GM12892 (cell line): ENCODE measurements around the gene STK33.

Experiments
- DNase-seq: peaks from one replicate; pipeline ENCODE4 v3.0.0; 2011; ENCODE audit not compliant: insufficient read length
- FAIRE-seq: peaks from 2 replicates; lab custom pipeline; 2011; peaks lifted over from hg19 to GRCh38; lab: Jason Lieb, UNC
- POLR2A ChIP-seq: IDR thresholded peaks from 2 replicates; pipeline ENCODE4 v1.6.1; 2011; ENCODE audit warnings: low read depth, low read length, control low read depth
- POLR2AphosphoS5 ChIP-seq: IDR thresholded peaks from 2 replicates; pipeline ENCODE4 v1.6.1; 2011; ENCODE audit warnings: low read depth, low read length, control low read depth
- TAF1 ChIP-seq: IDR thresholded peaks from 2 replicates; pipeline ENCODE4 v1.6.1; 2011; ENCODE audit warnings: low read depth, mild to moderate bottlenecking, control low read depth, low read length, borderline replicate concordance

Gene STK33

GRCh38 chr11:8375460-8375859 lies 218.6 kb downstream of the STK33 start:
- FAIRE-seq (no peak), DNase-seq (no peak)
- TF ChIP-seq POLR2AphosphoS5 (no peak), POLR2A (no peak), TAF1 (no peak)

GRCh38 chr11:8374716-8375115 lies 219.3 kb downstream of the STK33 start:
- DNase-seq (no peak), FAIRE-seq (no peak)
- TF ChIP-seq TAF1 (no peak), POLR2AphosphoS5 (no peak), POLR2A (no peak)

GRCh38 chr11:8373519-8374432 lies 220.3 kb downstream of the STK33 start:
- TF ChIP-seq POLR2AphosphoS5 (no peak), POLR2A (no peak), TAF1 (no peak)
- FAIRE-seq, result no peak
- no peak for DNase-seq

- FAIRE-seq (no peak), DNase-seq (no peak)
- TF ChIP-seq POLR2A, result no peak
- no peak for TF ChIP-seq TAF1
- TF ChIP-seq POLR2AphosphoS5, result no peak
Observed at GRCh38 chr11:8372641-8373381, 221.2 kb downstream of the STK33 start.

- no peak for FAIRE-seq
- DNase-seq, result no peak
- no peak for TF ChIP-seq TAF1
- TF ChIP-seq POLR2A, result no peak
- TF ChIP-seq POLR2AphosphoS5, result no peak
Observed at GRCh38 chr11:8371516-8371884, 222.5 kb downstream of the STK33 start.

GRCh38 chr11:8370812-8371515 lies 223.1 kb downstream of the STK33 start:
- DNase-seq (no peak), FAIRE-seq (no peak)

GRCh38 chr11:8369592-8370205 lies 224.3 kb downstream of the STK33 start:
- DNase-seq (no peak), FAIRE-seq (no peak)
- TF ChIP-seq TAF1 (no peak), POLR2A (no peak), POLR2AphosphoS5 (no peak)

More at GRCh38 chr11:8370812-8371515, 223.1 kb downstream of the STK33 start:
- no peak for TF ChIP-seq TAF1
- TF ChIP-seq POLR2AphosphoS5, result no peak
- no peak for TF ChIP-seq POLR2A

- TF ChIP-seq TAF1 (no peak), POLR2AphosphoS5 (no peak), POLR2A (no peak)
- no peak for DNase-seq
- FAIRE-seq, result no peak
Observed at GRCh38 chr11:8368772-8369171, 225.3 kb downstream of the STK33 start.

GRCh38 chr11:8368194-8368593 lies 225.8 kb downstream of the STK33 start:
- TF ChIP-seq POLR2A, result no peak
- no peak for TF ChIP-seq POLR2AphosphoS5
- TF ChIP-seq TAF1, result no peak
- FAIRE-seq, result no peak
- DNase-seq, result no peak

- no peak for TF ChIP-seq POLR2A
- no peak for DNase-seq
- FAIRE-seq, result no peak
Observed at GRCh38 chr11:8366316-8366715, 227.7 kb downstream of the STK33 start.

GRCh38 chr11:8365216-8365941 lies 228.6 kb downstream of the STK33 start:
- no peak for DNase-seq
- no peak for TF ChIP-seq POLR2A
- TF ChIP-seq TAF1, result no peak
- no peak for TF ChIP-seq POLR2AphosphoS5
- FAIRE-seq, result no peak
